SJCRH30 (cell line): Measurements from ENCODE around the gene NCAM1. TPM values are rescaled to one million over a fixed set of nuclear protein-coding genes. Genes with fewer than 3 reads are reported as not detected.
A peak's percentile ranks its signal among the peaks of the same experiment; 100 is the strongest.
"Not testable (repeated sequence)": the region's sequence is repeated elsewhere in the genome, so short reads cannot be mapped to it uniquely, and the experiment has no call there.

ENCODE experiments used
- DNase-seq, 2 experiments: peaks; one replicate each; pipeline ENCODE4 v3.0.0-alpha.2; 2015 to 2020
- H3K27ac ChIP-seq: fragments of 250-450 bp; sonication (Bioruptor Pico); 2 replicates; pipeline ENCODE4 v1.5.1; 2020; ENCODE audit warnings: mild to moderate bottlenecking, moderate library complexity
- H3K27me3 ChIP-seq: fragments of 250-450 bp; sonication (Bioruptor Pico); 2 replicates; pipeline ENCODE4 v1.5.1; 2020; ENCODE audit warnings: mild to moderate bottlenecking, moderate library complexity
- H3K36me3 ChIP-seq: fragments of 250-450 bp; sonication (Bioruptor Pico); 2 replicates; pipeline ENCODE4 v1.5.1; 2020; ENCODE audit warnings: mild to moderate bottlenecking, moderate library complexity
- H3K4me1 ChIP-seq: fragments of 250-450 bp; sonication (Bioruptor Pico); 2 replicates; pipeline ENCODE4 v1.5.1; 2020; ENCODE audit warnings: mild to moderate bottlenecking, moderate library complexity
- H3K4me3 ChIP-seq: fragments of 250-450 bp; sonication (Bioruptor Pico); 2 replicates; pipeline ENCODE4 v1.5.1; 2020; ENCODE audit warnings: mild to moderate bottlenecking, moderate library complexity
- H3K9me3 ChIP-seq: fragments of 250-450 bp; sonication (Bioruptor Pico); replicated peaks from 2 replicates; pipeline ENCODE4 v1.5.1; 2020; ENCODE audit warnings: mild to moderate bottlenecking, moderate library complexity
- total RNA-seq: library from RNA; depleted of rRNA; stranded (reverse); fragments of >200 nt; shearing (Covaris generic); gene quantifications from 2 replicates; pipeline ENCODE4 v1.2.3, GENCODE V29; 2014

NCAM1 gene
- total RNA-seq, 1 experiment from 2014 or later, result 86.8 TPM

DNA sequence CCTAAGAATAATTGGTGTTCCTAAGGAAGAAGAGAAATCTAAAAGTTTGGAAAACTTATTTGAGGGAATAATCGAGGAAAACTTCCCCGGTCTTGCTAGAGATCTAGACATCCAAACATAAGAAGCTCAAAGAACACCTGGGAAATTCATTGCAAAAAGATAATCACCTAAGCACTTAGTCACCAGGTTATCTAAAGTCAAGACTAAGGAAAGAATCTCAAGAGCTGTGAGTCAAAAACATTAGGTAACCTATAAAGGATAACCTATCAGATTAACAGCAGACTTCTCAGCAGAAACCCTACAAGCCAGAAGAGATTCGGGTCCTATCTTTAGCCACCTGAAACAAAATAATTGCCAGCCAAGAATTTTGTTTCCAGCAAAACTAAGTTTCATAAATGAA is 337.3 kb downstream of the NCAM1 start:
- not testable (repeated sequence) for H3K36me3 ChIP-seq, H3K9me3 ChIP-seq, DNase-seq, H3K27me3 ChIP-seq, H3K27ac ChIP-seq, H3K4me3 ChIP-seq, H3K4me1 ChIP-seq

DNA sequence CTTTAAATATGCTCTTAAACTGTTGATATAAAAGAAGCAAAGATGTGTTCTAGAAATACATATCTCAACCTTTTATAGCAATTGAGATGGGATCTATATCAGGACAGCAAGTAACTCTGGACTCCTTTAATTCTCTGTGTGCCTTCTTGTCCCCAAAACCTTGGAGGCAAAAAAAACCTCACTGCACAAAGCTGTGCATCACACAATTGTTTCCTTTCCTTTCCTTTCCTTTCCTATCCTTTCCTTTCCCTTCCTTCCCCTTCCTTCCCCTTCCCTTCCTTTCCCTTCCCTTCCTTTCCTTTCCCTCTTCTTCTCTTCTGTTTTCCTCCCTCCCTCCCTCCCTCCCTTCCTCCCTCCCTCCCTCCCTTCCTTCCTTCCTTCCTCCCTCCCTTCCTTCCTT is 343.7 kb downstream of the NCAM1 start:
- Histone ChIP-seq H3K9me3 (no peaks in the 10 kb centered on the region), H3K27me3 (no peaks in the 10 kb centered on the region), H3K36me3 (no peaks in the 10 kb centered on the region), H3K27ac (no peak overlapping the region), H3K4me3 (no peak overlapping the region), H3K4me1 (no peaks in the 10 kb centered on the region; the same call in none of the 2 replicates)
- DNase-seq, result no peak

DNA sequence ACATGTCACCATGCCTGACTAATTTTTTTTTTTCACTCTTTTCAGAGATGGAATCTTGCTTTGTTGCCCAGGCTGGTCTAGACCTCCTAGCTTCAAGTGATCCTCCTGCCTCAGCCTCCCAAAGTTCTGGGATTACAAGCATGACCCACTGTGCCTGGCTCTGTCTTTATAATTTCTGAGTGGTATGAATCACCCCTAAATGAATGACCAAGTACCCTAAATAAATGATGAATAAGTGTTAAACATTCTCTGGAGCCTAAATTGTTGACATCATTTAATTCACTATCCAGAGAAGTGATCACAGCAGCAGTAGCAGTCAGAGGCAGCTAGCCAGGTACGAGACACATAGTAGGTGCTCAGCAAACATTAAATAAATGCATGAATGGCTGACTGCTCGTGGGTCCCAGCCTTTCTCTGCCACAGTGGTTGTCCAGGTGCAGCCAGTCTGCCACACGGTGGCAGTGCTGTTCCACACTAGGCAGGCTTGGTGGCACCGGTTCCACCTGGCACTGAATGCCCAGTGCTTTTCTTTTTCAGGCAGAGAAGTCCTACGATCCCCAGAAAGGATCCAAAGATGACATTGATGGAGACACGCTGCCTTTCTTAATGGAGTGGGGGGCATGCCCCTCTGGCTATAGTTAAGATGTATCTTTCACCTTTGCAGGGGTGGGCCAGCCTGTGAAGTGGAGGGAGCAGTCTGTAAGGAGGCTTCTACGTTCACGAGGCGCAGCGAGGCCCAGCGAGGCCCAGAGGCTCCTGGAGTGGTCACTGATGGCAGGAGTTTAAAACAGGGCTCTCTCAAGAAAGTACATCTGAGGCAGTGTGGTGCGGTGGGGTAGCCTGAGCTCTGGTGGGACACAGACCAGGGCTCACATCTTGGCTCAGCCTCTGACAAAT is 344.5 kb downstream of the NCAM1 start:
- H3K36me3 ChIP-seq, result no peaks in the 10 kb centered on the region
- no peaks in the 10 kb centered on the region; the same call in none of the 2 replicates for H3K4me1 ChIP-seq
- no peaks in the 10 kb centered on the region for H3K27me3 ChIP-seq
- H3K9me3 ChIP-seq, result no peaks in the 10 kb centered on the region
- H3K4me3 ChIP-seq, result no peak overlapping the region
- DNase-seq, result peak; percentile 60 to 76
- no peak overlapping the region for H3K27ac ChIP-seq

DNA sequence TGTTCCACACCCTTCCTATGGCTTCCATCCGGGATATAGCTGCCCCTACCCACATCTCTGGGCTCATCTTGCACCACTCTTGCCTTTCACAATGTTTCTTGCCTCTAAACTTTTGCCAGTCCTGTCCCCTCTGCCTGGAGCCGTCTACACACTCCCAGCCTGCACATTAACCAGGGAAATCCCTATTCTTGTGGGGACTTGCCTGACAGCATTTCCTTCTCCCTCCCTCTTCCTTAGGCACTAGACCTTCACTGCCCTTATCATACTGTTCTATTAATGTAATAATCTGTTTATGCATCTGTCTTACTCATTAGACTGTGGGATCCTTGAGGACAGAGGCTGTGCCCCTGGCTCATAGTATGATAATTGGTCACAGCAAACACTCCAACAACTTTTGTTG is 347.4 kb downstream of the NCAM1 start:
- Histone ChIP-seq H3K4me3 (no peak overlapping the region), H3K27ac (no peak overlapping the region), H3K36me3 (no peaks in the 10 kb centered on the region), H3K4me1 (peaks cover 12% of the 10 kb centered on the region; the same call in 1 of the 2 replicates), H3K27me3 (no peaks in the 10 kb centered on the region), H3K9me3 (no peaks in the 10 kb centered on the region)
- no peak for DNase-seq

DNA sequence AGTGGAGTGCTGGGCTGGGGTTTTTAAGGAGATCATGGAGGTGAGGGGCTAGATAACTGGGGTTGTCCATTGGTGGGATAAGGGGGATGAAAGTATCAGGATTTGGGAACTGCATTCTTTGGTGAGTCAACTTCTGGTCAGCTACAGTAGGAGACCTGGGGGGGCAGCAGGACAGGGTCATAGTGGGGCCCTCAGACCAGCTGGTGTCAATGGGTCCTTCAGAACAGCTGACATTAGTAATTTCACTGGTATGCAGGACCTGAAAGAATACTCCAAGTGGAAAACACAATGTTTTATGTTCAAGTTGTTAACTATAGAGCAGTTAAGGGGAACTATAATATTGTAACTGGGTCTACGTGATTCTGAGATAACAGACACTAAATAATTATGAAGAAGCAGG is 350.3 kb downstream of the NCAM1 start:
- peak; percentile 40 to 42 for DNase-seq
- Histone ChIP-seq H3K27me3 (no peaks in the 10 kb centered on the region), H3K27ac (peak overlapping the region; percentile 46), H3K4me1 (peaks cover 12% of the 10 kb centered on the region; the same call in 1 of the 2 replicates), H3K4me3 (no peak overlapping the region), H3K36me3 (no peaks in the 10 kb centered on the region), H3K9me3 (no peaks in the 10 kb centered on the region)

DNA sequence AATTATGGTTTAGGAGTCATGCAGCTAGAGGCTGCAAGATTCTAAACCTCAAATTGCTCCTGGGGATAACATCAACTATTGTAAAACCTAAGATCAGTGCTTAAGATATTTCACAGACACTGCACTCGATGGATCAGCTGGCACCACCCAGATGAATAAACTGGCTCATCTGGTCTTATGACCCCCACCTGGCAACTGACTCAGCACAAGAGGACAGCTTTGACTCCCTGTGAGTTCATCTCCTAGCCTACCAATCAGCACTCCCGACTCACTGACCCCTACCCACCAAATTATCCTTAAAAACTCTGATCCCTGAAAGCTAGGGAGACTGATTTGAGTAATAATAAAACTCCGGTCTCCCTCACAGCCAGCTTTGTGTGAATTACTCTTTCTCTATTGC is 352.4 kb downstream of the NCAM1 start:
- Histone ChIP-seq H3K4me1 (peaks cover 12% of the 10 kb centered on the region; the same call in 1 of the 2 replicates), H3K9me3 (no peaks in the 10 kb centered on the region), H3K4me3 (no peak overlapping the region), H3K36me3 (no peaks in the 10 kb centered on the region), H3K27me3 (no peaks in the 10 kb centered on the region), H3K27ac (no peak overlapping the region)
- DNase-seq, result no peak

DNA sequence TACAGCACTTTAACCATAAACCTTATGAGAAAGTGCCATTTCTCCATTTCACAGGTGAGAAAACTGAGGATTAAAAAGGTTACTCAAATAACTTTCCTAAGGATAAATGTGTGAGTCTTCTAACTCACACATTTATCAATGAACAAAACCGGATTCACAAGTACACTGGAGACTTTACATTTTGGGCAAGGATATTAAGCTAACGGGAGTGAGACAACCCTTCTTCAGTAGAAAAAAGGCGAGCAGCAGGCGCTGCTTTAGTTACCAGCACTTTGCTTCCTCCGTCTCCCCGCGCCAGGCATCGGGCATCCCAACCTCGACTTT is 352.8 kb downstream of the NCAM1 start:
- Histone ChIP-seq H3K27me3 (no peaks in the 10 kb centered on the region), H3K4me3 (no peak overlapping the region), H3K9me3 (no peaks in the 10 kb centered on the region), H3K27ac (no peak overlapping the region), H3K4me1 (peaks cover 12% of the 10 kb centered on the region; the same call in 1 of the 2 replicates), H3K36me3 (no peaks in the 10 kb centered on the region)
- DNase-seq, result no peak

DNA sequence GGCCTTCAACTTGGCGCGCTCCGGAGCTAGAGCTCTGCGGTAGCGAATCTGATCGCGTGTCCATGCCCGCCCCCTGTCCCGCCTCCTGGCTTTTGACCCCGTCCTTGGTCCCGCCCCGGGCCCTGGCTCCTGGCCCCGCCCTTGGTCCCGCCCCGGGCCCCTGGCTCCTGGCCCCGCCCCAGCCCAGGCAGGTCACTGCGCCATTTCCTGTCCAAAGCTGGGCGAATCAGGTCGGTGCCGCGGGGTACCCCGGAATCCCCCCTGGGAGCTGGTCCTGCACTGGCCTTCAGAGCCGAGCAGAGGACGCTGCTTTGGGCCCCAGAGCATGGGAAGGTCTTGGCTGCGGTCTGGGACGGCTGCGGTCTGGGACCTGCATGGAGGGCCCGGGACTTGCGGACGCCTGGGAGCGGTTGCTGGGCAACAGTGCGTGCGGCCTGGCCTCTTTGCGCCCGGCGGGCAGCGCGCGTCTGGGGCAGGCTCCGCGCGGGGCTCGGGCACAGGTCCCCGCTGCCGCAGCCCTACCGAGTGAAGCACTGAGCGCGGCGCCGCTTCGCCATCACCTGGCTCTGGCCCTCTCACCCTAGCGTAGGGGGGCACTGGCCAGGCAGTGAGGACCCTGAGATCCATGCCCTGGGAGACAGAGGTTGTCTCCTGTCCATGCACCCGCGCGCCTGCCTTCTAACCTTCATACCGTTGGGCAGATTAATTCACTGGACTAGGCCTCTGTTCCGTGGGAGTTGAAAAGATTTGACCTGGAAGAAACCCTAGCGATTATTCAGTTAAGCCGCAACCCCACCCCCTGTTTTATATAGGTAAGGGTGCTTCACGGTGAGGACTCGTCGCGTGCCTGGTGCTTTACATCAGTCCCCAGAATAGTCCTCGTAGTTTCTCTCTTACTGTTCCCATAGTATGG is 353.4 kb downstream of the NCAM1 start, which contains the start of gene TTC12:
Gene TTC12 (plus strand): TSS at position 195 of the 913 bp plus-strand sequence. CDS start 1,675 bp downstream, outside the sequence.
- H3K36me3 ChIP-seq, result no peaks in the 10 kb centered on the region
- no peak for DNase-seq
- peaks cover 12% of the 10 kb centered on the region; the same call in 1 of the 2 replicates for H3K4me1 ChIP-seq
- H3K27ac ChIP-seq, result no peak within 1 kb of the TSS
- H3K9me3 ChIP-seq, result no peaks in the 10 kb centered on the region
- no peak within 1 kb of the TSS for H3K4me3 ChIP-seq
- H3K27me3 ChIP-seq, result no peaks in the 10 kb centered on the region

DNA sequence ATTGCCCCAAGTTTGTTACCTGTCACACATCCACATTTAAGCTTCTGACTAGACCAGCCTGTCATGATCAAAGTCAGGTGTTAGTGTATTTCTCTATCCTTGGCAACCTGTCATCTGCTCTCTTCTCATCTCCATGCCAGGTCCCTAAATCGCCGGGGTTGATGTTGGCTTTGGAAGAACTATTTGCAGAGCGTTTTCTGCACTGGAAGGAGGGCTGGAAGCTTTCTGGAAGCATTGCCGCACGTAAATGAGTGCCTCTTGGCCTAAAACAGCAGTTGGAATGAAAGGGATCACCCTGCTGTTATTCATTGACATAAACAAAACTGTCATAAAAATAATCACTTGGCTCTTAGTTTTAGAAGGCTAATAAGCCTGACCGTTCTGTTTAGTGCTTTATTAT is 354.6 kb downstream of the NCAM1 start:
- H3K27me3 ChIP-seq, result no peaks in the 10 kb centered on the region
- H3K27ac ChIP-seq, result no peak overlapping the region
- peaks cover 12% of the 10 kb centered on the region; the same call in 1 of the 2 replicates for H3K4me1 ChIP-seq
- DNase-seq, result no peak
- H3K9me3 ChIP-seq, result no peaks in the 10 kb centered on the region
- no peak overlapping the region for H3K4me3 ChIP-seq
- H3K36me3 ChIP-seq, result no peaks in the 10 kb centered on the region

DNA sequence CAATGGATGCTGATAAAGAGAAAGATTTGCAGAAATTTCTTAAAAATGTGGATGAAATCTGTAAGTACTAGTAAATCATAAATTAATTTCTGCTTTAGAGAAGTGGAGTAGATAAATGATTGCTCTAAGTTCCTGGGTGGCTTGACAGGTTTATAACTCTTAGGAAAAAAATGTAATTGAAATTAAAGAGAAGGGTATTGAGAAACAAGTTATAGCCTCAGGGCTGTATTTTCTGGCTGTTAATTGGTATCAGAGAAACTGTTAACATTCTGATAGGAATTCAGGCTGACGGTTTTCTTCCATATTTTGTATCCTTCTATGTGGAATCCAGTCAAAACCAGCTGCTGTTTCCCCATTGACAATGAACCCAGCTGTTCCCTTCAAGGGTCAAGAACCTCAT is 355.0 kb downstream of the NCAM1 start:
- no peaks in the 10 kb centered on the region for H3K27me3 ChIP-seq
- H3K36me3 ChIP-seq, result no peaks in the 10 kb centered on the region
- DNase-seq, result no peak
- H3K27ac ChIP-seq, result no peak overlapping the region
- H3K9me3 ChIP-seq, result no peaks in the 10 kb centered on the region
- H3K4me3 ChIP-seq, result no peak overlapping the region
- H3K4me1 ChIP-seq, result peaks cover 9% of the 10 kb centered on the region; the same call in 1 of the 2 replicates

DNA sequence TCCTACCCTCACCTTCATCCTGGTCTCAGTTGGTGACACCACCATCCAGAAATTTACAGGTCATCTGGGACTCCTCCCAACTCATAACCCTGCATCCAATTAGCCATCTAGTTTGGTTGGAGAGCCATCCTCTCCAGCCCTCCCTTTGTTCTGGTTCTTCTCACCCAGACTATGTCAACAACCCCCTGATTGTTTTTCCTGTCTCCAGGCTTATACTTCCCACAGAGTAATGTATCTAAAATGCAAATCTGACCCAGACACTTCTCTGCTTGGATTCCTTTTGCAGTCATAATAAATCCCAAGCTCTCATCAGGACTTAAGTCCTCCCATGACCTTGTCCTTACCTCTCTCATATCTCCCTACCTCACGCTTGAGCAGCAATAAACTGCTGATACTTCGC is 356.1 kb downstream of the NCAM1 start:
- H3K4me3 ChIP-seq, result no peak overlapping the region

DNA sequence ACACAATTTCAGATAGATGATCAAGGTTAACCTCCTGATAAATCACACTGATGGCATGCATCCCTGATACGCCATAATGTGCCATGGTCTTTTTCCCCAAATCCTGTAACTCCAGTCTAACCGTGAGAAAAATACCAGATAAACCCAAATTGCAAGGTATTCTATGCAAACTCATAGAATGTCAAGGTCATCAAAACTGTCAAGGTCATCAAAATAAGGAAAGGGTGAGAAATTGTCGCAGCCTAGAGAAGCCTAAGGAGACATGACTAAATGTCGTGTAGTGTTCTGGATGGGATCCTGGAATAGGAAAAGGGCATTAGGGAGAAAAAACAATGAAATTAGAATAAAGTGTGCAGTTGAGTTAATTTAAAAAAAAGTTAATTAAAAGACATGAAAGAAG is 357.9 kb downstream of the NCAM1 start:
- no peaks in the 10 kb centered on the region for H3K36me3 ChIP-seq
- no peak overlapping the region for H3K4me3 ChIP-seq
- no peaks in the 10 kb centered on the region for H3K27me3 ChIP-seq
- no peak for DNase-seq
- no peaks in the 10 kb centered on the region for H3K4me1 ChIP-seq
- H3K9me3 ChIP-seq, result no peaks in the 10 kb centered on the region
- H3K27ac ChIP-seq, result no peak overlapping the region

More for the DNA sequence above, 356.1 kb downstream of the NCAM1 start:
- DNase-seq, result no peak
- Histone ChIP-seq H3K27me3 (no peaks in the 10 kb centered on the region), H3K36me3 (no peaks in the 10 kb centered on the region), H3K4me1 (no peaks in the 10 kb centered on the region), H3K27ac (no peak overlapping the region), H3K9me3 (no peaks in the 10 kb centered on the region)

DNA sequence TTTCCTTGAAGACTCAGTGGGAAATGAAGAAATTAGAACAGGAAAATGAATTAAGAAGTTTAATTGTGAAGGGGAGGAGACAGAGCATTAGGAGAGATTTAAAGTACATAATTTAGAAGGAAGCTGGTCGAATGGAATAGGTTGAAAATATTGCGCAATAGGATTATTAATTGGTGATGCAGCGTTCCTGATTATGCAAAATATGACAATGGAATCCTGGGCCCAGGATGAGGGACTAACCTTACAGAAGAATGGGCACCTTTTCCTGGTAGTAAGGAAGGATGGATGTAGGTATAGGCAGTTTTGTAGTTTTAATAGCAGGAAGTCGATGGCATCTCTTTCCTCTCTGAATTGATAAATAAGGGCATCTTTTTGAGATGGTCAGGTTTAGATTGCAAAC is 360.9 kb downstream of the NCAM1 start:
- Histone ChIP-seq H3K4me1 (no peaks in the 10 kb centered on the region), H3K27me3 (no peaks in the 10 kb centered on the region), H3K9me3 (no peaks in the 10 kb centered on the region), H3K27ac (no peak overlapping the region), H3K36me3 (no peaks in the 10 kb centered on the region), H3K4me3 (no peak overlapping the region)
- DNase-seq, result no peak

DNA sequence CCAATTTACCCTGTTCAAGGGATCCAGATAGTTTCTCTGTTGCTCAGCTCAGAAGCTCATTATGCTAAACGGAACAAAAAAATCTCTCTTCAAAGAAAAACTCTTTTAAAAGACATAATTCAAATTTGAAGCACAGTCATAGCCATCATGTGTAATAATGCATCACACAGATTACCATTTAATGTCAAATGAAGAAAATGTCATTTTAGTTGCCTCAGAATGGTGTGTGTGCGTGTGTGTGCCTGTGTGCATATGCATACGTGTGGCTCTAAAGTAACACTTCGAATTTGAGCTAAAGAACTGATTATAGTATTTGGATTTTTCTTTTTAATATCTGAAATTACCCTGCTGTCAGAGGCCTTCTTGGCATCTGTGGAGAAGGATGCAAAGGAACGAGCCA is 363.0 kb downstream of the NCAM1 start:
- no peaks in the 10 kb centered on the region for H3K27me3 ChIP-seq
- H3K36me3 ChIP-seq, result no peaks in the 10 kb centered on the region
- no peak overlapping the region for H3K27ac ChIP-seq
- H3K9me3 ChIP-seq, result no peaks in the 10 kb centered on the region
- DNase-seq, result no peak
- H3K4me1 ChIP-seq, result no peaks in the 10 kb centered on the region
- H3K4me3 ChIP-seq, result no peak overlapping the region
